ENCODE results near the gene MRGPRF.

MRGPRF gene

DNA sequence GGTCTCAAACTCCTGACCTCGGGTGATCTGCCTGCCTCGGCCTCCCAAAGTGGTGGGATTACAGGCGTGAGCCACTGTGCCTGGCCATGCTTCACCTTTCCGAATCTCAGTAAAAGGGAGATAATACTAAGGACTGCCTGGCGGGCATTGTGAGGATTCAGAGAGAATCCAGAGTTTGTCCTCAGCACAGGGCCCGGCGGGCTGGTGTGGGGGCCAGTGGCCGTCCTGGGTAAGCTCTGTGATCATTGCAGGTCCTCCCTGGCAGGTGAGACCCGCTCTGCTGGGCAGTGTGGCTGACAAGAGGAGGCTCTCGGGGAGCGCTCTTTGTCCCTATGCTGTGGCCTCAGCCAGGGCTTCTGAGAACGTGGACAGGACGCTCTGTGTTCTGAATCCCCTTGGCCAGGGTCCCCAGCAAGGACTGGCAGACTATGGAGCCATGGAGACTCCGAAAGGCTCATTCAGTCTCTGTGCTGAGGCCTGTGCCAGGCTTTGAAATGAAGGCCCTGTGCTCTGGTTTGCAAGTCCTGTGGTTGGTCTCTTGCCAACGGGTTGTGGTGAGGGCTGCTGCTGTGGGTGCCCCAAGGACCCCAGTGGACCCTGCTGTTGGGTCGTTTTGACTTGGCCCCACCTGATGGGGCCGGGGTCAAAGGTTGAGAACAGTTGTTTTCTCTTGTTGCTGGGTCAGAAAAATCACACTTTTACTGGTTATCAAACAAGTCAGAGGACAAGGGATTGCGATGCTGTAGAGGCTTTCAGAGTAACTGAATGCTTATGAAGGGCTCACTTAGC, 37.7 kb upstream of the MRGPRF start:
- no peak for DNase-seq

DNA sequence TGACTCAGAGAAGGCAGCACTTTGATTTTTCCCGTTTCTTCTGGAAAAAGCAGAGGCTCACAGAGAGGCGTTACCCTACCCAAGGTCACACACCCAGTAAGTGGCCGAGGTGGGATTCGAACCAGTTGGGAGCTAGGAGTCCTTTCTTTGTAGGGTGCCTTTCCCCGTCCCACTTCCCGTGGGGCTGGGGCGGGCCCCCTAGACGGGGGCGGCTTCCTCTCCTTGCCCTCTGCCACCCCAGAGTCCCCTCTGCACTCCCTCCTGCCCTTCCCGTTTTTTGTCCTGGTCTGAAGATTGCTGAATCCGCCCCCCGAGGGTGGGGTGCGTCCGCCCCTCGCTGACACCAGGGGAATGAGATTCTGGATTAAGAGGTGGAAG, 36.4 kb upstream of the MRGPRF start:
- no peak for DNase-seq

GRCh38 chr11:69048694-69049489, 35.8 kb upstream of the MRGPRF start, which contains the start of gene TPCN2:
Gene TPCN2, plus strand, starts transcription at chr11:69048932. Its CDS starts 66 bp downstream, at chr11:69048998.
- DNase-seq: peak; percentile 83

- DNase-seq: no peak
Observed at GRCh38 chr11:69048031-69048693, 35.1 kb upstream of the MRGPRF start.

- DNase-seq: peak; percentile 53
Observed at GRCh38 chr11:69044111-69045013, 31.3 kb upstream of the MRGPRF start.

- DNase-seq: no peak
Observed at GRCh38 chr11:69041516-69041915, 28.5 kb upstream of the MRGPRF start.

DNA sequence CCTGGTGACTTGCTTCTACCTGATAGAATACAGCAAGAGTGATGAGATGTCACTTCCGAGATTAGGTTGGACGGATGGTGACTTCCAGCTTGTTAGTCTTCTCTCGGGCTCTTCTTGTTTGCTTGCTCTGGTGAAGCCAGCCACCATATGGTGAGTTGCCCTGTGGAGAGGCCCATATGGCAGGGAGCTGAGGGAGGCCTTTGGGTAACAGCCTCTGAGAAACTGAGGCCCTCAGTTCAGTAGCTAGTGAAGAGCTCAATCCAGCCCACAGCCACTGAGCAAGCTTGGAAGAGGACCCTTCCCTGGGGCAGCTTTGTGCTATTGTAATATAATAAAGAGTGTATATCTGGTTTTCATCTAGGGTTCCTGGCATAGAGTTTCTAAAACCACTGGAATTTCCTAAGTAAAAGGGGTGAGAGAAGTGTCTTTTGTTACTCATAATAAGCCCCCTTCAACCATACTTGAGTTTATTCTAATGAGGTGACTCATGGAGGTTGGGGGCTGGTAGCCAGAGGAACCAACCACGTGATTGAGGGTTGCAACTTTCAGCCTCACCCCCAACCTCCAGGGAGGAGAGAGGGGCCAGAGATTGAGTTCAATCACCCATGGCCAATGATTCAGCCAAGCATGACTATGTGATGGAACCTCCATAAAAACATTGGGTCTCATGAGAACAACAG, 27.7 kb upstream of the MRGPRF start:
- no peak for DNase-seq

DNA sequence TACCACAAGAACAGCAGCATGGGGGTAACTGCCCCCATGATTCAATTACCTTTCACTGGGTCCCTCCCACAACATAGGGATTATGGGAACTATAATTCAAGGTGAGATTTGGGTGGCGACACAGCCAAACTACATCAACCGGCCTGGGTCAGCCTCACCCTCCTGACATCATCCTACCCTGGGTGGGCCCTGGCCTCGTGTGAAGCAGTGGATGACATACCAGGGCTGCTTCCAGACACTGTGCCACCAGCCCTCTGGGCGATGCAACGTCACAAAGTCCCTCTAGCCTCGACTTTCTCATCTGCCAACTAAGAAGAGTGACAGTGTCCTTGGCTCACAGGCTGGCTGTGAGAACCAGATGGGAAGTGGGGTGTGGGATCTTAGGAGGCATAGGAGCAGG, 27.0 kb upstream of the MRGPRF start:
- DNase-seq: no peak

GRCh38 chr11:69039501-69039900, 26.5 kb upstream of the MRGPRF start:
- no peak for DNase-seq

DNA sequence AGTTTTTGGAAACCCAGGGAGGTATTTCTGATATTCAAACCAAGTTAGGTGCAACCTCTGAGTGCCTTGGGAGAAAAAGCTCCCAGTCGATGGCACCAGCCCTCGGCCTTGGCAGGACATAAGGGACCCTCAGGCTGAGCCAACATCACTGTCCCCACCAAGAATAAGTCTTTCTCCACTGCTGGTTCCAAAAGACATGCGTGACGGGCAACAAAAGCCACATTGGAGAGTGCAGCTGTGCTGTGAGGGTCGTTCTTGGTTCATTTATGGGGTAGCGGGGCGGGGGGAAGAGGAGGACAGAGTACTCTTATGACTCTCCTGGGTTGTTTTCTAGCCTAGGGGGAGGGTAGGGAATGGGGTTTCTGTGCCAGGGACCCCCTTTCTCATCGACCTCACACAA, 24.5 kb upstream of the MRGPRF start:
- DNase-seq: no peak

DNA sequence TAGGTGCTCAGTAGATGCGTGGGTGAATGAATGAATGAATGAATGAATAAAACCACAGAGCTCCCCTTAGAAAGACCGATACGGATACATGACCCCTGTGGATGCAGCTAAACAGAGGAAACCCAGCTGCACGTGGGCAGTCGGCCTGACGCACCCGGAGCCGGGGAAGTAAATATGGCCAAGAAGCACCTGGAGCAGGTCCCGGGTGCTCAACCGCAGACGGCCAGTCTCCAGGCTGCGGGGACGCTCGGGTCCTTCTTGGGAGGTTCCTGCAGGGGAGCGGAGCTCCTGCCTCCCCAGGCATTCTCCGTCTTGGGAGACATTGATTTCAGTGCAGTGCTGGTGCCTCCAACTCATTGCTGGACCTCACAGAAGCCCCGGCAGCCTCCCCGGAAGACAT, 24.0 kb upstream of the MRGPRF start:
- no peak for DNase-seq

- no peak for DNase-seq
Observed at GRCh38 chr11:69035946-69036340, 22.9 kb upstream of the MRGPRF start.

DNA sequence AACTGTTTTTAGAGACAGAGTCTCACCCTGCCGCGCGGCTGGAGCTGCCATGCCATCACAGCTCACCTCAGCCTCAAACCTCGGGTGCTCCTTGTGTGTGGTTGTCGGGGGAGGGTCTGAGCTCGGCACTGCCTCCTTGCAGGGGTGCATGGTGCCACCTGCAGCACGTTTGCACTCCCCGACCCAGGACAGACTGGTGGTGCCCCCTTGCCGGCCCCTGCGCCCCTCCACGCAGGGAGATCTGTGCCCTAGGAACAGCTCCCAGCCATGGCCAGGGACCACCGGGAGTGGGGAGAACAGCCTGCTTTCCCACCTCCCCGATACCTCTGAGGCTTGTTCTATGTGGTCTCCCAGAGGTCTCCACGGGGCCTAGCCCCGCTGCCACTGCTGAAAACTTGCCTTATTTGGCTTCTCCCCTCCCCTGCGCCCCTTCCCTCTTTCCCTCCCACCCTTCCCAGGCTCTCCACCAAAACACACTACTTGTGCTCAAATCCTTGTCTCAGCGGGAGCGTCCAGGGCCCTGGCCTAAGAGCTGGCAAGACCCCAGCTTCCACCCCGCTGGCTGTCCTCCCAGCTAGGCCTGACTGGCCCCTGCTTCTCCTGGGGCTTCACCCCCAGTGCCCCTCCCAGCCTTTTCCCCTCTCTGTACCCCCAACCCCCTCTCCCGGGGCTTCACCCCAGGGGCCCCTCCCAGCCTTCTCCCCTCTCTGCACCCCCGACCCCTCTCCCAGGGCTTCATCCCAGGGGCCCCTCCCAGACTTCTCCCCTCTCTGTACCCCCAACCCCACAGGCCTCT, 22.3 kb upstream of the MRGPRF start:
- DNase-seq: no peak

- DNase-seq: no peak
Observed at GRCh38 chr11:69034123-69034867, 21.2 kb upstream of the MRGPRF start.

GRCh38 chr11:69033431-69033830, 20.4 kb upstream of the MRGPRF start:
- no peak for DNase-seq

GRCh38 chr11:69032833-69033232, 19.8 kb upstream of the MRGPRF start:
- DNase-seq: no peak

GRCh38 chr11:69030301-69030700, 17.3 kb upstream of the MRGPRF start:
- DNase-seq: no peak

- DNase-seq: no peak
Observed at GRCh38 chr11:69027704-69028372, 14.8 kb upstream of the MRGPRF start.

DNA sequence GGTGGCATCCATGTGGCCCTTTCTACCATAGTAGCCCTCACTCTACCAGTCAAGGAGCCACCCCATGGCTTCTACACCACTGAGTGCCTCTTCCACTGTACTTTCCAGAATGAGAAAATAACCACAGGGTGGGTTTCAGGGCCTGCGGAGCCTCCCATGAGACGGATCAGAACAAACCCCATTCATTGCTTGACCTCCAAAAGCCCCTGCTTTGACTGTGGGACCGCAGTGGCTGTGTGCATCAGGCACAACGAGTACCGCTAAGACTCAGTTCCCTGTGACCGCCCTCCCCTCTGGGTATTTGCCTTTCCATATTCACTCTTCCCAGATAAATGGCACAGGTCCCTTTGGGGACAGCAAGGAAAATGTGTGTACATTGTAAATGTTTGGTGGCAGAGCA, 11.5 kb upstream of the MRGPRF start:
- DNase-seq: no peak

DNA sequence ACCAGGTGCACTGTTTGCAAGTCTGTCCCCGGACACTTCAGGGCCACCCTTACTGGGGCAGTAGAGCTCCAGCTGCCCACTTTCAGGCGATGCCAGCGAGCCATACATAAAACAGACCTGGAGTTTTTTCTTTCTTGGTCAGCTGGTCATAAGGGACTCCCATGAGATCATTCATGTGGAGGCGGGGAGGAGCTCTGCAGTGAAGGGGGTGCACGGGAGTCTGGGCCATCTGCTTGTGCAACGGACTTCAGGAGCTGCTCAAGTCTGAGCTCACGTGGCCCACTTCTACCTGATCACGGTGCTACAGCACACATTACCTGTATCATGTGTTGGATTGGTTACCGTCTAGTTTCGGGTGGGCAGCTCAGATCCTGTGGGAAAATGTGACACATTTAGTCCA, 9.2 kb upstream of the MRGPRF start:
- no peak for DNase-seq
